IMR-90 (cell line): ENCODE measurements around the gene AGBL1. TPM values are rescaled to one million over a fixed set of nuclear protein-coding genes. Genes with fewer than 3 reads are reported as not detected.

ENCODE experiments used
- ATAC-seq: fragments of 200-7000 bp; cut with Tn5 transposase; 2 replicates; pipeline ENCODE4 v1.9.1; 2020; ENCODE audit warnings: low read depth, mild to moderate bottlenecking, moderate library complexity
- BruUV-seq: library from RNA; stranded (reverse); fragments of 400-500 nt; replicated peaks from 2 replicates; lab custom pipeline; 2021; lab: Mats Ljungman, UMichigan
- CTCF ChIA-PET: fragments of 300-600 bp; formaldehyde crosslinking; extraction: SDS; loops from one replicate; lab custom pipeline; 2021; ENCODE audit warnings: antibody characterized with exemption; lab: Yijun Ruan, JAX
- POLR2A ChIA-PET: fragments of 300-600 bp; sonication (Branson Sonifier 250); formaldehyde crosslinking; loops from one replicate; lab custom pipeline; 2022; ENCODE audit warnings: antibody characterized with exemption; ENCODE audit not compliant: unreplicated experiment; lab: Charles Lee
- DNase-seq: peaks from one replicate; pipeline ENCODE4 v3.0.0; 2013
- H2AFZ ChIP-seq: replicated peaks from 2 replicates; pipeline ENCODE3; 2013; ENCODE audit warnings: low read length, mild to moderate bottlenecking; ENCODE audit not compliant: poor library complexity
- H2AK5ac ChIP-seq: 2 replicates; pipeline ENCODE4 v1.6.1; 2013; ENCODE audit warnings: low read depth, low read length, inconsistent platforms
- H2AK9ac ChIP-seq: replicated peaks from 2 replicates; pipeline ENCODE3; 2013; ENCODE audit warnings: mild to moderate bottlenecking, low read depth, low read length, moderate library complexity; ENCODE audit not compliant: poor library complexity
- H2BK120ac ChIP-seq: 2 replicates; pipeline ENCODE4 v1.6.1; 2013; ENCODE audit warnings: low read depth, low read length, inconsistent platforms
- H2BK15ac ChIP-seq: 3 replicates; pipeline ENCODE4 v1.6.1; 2013; ENCODE audit warnings: low read depth, low read length, inconsistent platforms
- H2BK20ac ChIP-seq: 2 replicates; pipeline ENCODE4 v1.6.1; 2013; ENCODE audit warnings: low read depth, mild to moderate bottlenecking, inconsistent platforms, low read length, moderate library complexity
- H2BK5ac ChIP-seq: 2 replicates; pipeline ENCODE4 v1.6.1; 2013; ENCODE audit warnings: mild to moderate bottlenecking, low read depth, low read length, inconsistent platforms; ENCODE audit not compliant: poor library complexity, severe bottlenecking
- H3K14ac ChIP-seq: replicated peaks from 2 replicates; pipeline ENCODE4 v1.6.1; 2013; ENCODE audit warnings: low read depth, low read length, inconsistent platforms
- H3K18ac ChIP-seq: 2 replicates; pipeline ENCODE4 v1.6.1; 2013; ENCODE audit warnings: low read depth, low read length, control low read depth
- H3K23ac ChIP-seq: 2 replicates; pipeline ENCODE4 v1.6.1; 2013; ENCODE audit warnings: low read depth, low read length, inconsistent platforms
- H3K27ac ChIP-seq: 2 replicates; pipeline ENCODE4 v1.5.1; 2013; ENCODE audit warnings: mild to moderate bottlenecking, control low read depth, low read length; ENCODE audit not compliant: insufficient read depth
- H3K27me3 ChIP-seq: 2 replicates; pipeline ENCODE4 v1.6.1; 2013; ENCODE audit warnings: low read length; ENCODE audit not compliant: control insufficient read depth, insufficient read depth
- H3K36me3 ChIP-seq: 2 replicates; pipeline ENCODE4 v1.6.1; 2013; ENCODE audit warnings: low read length, mixed read lengths; ENCODE audit not compliant: control insufficient read depth, insufficient read depth
- H3K4ac ChIP-seq: 2 replicates; pipeline ENCODE4 v1.6.1; 2013; ENCODE audit warnings: low read depth, low read length, inconsistent platforms
- H3K4me1 ChIP-seq: 2 replicates; pipeline ENCODE4 v1.6.1; 2013; ENCODE audit warnings: low read length, mixed read lengths; ENCODE audit not compliant: control insufficient read depth, insufficient read depth
- H3K4me2 ChIP-seq: 2 replicates; pipeline ENCODE4 v1.6.1; 2013; ENCODE audit warnings: low read depth, mild to moderate bottlenecking, control low read depth, low read length, moderate library complexity
- H3K4me3 ChIP-seq: 2 replicates; pipeline ENCODE4 v1.5.1; 2013; ENCODE audit warnings: low read depth, mild to moderate bottlenecking, control low read depth, low read length, moderate library complexity; ENCODE audit not compliant: insufficient read depth
- H3K56ac ChIP-seq: 2 replicates; pipeline ENCODE4 v1.6.1; 2013; ENCODE audit warnings: low read length, inconsistent platforms; ENCODE audit not compliant: insufficient read depth; ENCODE audit errors: extremely low read depth
- H3K79me1 ChIP-seq, 2 experiments: 2 replicates each; pipeline ENCODE4 v1.6.1; 2013; ENCODE audit warnings: low read length in 2 of 2, inconsistent platforms in 1 of 2, low read depth in 1 of 2
- H3K9ac ChIP-seq: 2 replicates; pipeline ENCODE4 v1.6.1; 2013; ENCODE audit warnings: low read depth, low read length, control low read depth
- H3K9me1 ChIP-seq: 2 replicates; pipeline ENCODE4 v1.6.1; 2013; ENCODE audit warnings: low read length, inconsistent platforms; ENCODE audit not compliant: insufficient read depth
- H3K9me3 ChIP-seq: 2 replicates; pipeline ENCODE4 v1.6.1; 2013; ENCODE audit warnings: low read length; ENCODE audit not compliant: control insufficient read depth, insufficient read depth
- H4K20me1 ChIP-seq: 2 replicates; pipeline ENCODE4 v1.6.1; 2013; ENCODE audit warnings: low read length, inconsistent platforms; ENCODE audit not compliant: insufficient read depth
- H4K5ac ChIP-seq: 2 replicates; pipeline ENCODE4 v1.6.1; 2013; ENCODE audit warnings: mild to moderate bottlenecking, low read depth, low read length, control low read depth
- H4K8ac ChIP-seq, 2 experiments: 2 replicates each; pipeline ENCODE4 v1.6.1; 2013; ENCODE audit warnings: low read depth in 2 of 2, low read length in 2 of 2, control low read depth in 1 of 2, inconsistent platforms in 1 of 2
- H4K91ac ChIP-seq: 2 replicates; pipeline ENCODE4 v1.6.1; 2013; ENCODE audit warnings: low read depth, low read length, inconsistent platforms; ENCODE audit not compliant: insufficient read depth
- BHLHE40 ChIP-seq: fragments of 150-350 bp; IDR thresholded peaks from 2 replicates; pipeline ENCODE4 v1.6.1; 2016; ENCODE audit warnings: mild to moderate bottlenecking, low read depth, low read length
- CEBPB ChIP-seq: IDR thresholded peaks from 2 replicates; pipeline ENCODE4 v1.6.1; 2012; ENCODE audit warnings: low read depth, low read length, improper control_type of control experiment
- CHD1 ChIP-seq: IDR thresholded peaks from 2 replicates; pipeline ENCODE4 v1.6.1; 2012; ENCODE audit warnings: low read depth, low read length, improper control_type of control experiment
- CTCF ChIP-seq: conservative IDR thresholded peaks from 2 replicates; pipeline ENCODE4 v1.5.1; 2012; ENCODE audit warnings: mild to moderate bottlenecking, low read depth, low read length, improper control_type of control experiment
- ELK1 ChIP-seq: fragments of 150-350 bp; IDR thresholded peaks from 2 replicates; pipeline ENCODE4 v1.6.1; 2016; ENCODE audit warnings: low read depth, mild to moderate bottlenecking, low read length, moderate library complexity, borderline replicate concordance
- FOS ChIP-seq: fragments of 150-350 bp; IDR thresholded peaks from 2 replicates; pipeline ENCODE4 v1.6.1; 2016; ENCODE audit warnings: low read depth, low read length
- MAFK ChIP-seq: IDR thresholded peaks from 2 replicates; pipeline ENCODE4 v1.6.1; 2012; ENCODE audit warnings: low read depth, low read length, improper control_type of control experiment
- MAZ ChIP-seq: IDR thresholded peaks from 2 replicates; pipeline ENCODE4 v1.6.1; 2012; ENCODE audit warnings: low read depth, mild to moderate bottlenecking, low read length, improper control_type of control experiment, moderate library complexity, borderline replicate concordance
- MXI1 ChIP-seq: IDR thresholded peaks from 2 replicates; pipeline ENCODE4 v1.6.1; 2012; ENCODE audit warnings: low read depth, mild to moderate bottlenecking, low read length, moderate library complexity, borderline replicate concordance
- NFE2L2 ChIP-seq: fragments of 150-350 bp; IDR thresholded peaks from 2 replicates; pipeline ENCODE4 v1.6.1; 2016; ENCODE audit warnings: low read depth, mild to moderate bottlenecking, low read length
- POLR2A ChIP-seq: IDR thresholded peaks from 2 replicates; pipeline ENCODE4 v1.6.1; 2012; ENCODE audit warnings: mild to moderate bottlenecking, low read depth, low read length
- RAD21 ChIP-seq: IDR thresholded peaks from 2 replicates; pipeline ENCODE4 v1.6.1; 2012; ENCODE audit warnings: low read length, improper control_type of control experiment
- RCOR1 ChIP-seq: IDR thresholded peaks from 2 replicates; pipeline ENCODE4 v1.6.1; 2012; ENCODE audit warnings: mild to moderate bottlenecking, low read length, improper control_type of control experiment; ENCODE audit not compliant: insufficient replicate concordance
- RFX5 ChIP-seq: IDR thresholded peaks from 2 replicates; pipeline ENCODE4 v1.8.0; 2012; ENCODE audit warnings: low read depth, mild to moderate bottlenecking, low read length, moderate library complexity
- SMC3 ChIP-seq: fragments of 150-350 bp; IDR thresholded peaks from 2 replicates; pipeline ENCODE4 v1.6.1; 2016; ENCODE audit warnings: low read depth, mild to moderate bottlenecking, antibody characterized with exemption, low read length, moderate library complexity
- USF2 ChIP-seq: fragments of 150-350 bp; IDR thresholded peaks from 2 replicates; pipeline ENCODE4 v1.6.1; 2017; ENCODE audit warnings: mild to moderate bottlenecking, antibody characterized with exemption, low read length, low read depth
- WGBS, 2 experiments: methylation state at CpG; one replicate each; pipeline versions ENCODE4 v1.1.5 to v1.1.7; 2013; ENCODE audit warnings: missing lambda C conversion rate in 2 of 2; ENCODE audit not compliant: insufficient read length in 1 of 2; ENCODE audit errors: extremely low coverage in 2 of 2; 5-methylcytosine and 5-hydroxymethylcytosine counted together
- dilution Hi-C: fragments of 300-500 bp; cut with HindIII; formaldehyde crosslinking; loops from one replicate; pipeline ENCODE4 v1.14.3; 2018; ENCODE audit warnings: low sequenced_read_pairs; ENCODE audit not compliant: unreplicated experiment
- in situ Hi-C: fragments of 300-500 bp; cut with MboI; formaldehyde crosslinking; loops from 3 replicates; pipeline ENCODE4 v1.14.3; 2019; ENCODE audit warnings: low sequenced_read_pairs, inconsistent platforms, mixed read lengths
- intact Hi-C: fragments of 100-400 bp; cut with micrococcal nuclease; formaldehyde crosslinking; loops from 2 replicates; pipeline ENCODE4 v1.10.0; 2022
- polyA plus RNA-seq, 3 experiments: library from polyadenylated mRNA; depleted of rRNA; stranded (reverse); fragments of >200 nt; gene quantifications; 2 replicates each; pipeline ENCODE4 v1.2.3, GENCODE V29; 2012; ENCODE audit warnings: low replicate concordance in 1 of 3
- total RNA-seq: library from RNA; depleted of rRNA; stranded (reverse); fragments of >200 nt; gene quantifications from 2 replicates; pipeline ENCODE4 v1.2.3, GENCODE V29; 2012

The AGBL1 gene
- total and polyA plus RNA-seq, 2 of the 4 experiments (the other 2 are of a cell fraction): not detected

- dilution Hi-C loops (no loop called here), intact Hi-C loops (no loop called here), in situ Hi-C loops (no loop called here)
- Histone ChIP-seq H3K9me3 (peaks cover 14% of the 10 kb centered on the region), H4K5ac (no peak overlapping the region), H3K23ac (no peak overlapping the region), H3K4me2 (no peak overlapping the region), H3K4ac (no peak overlapping the region), H3K4me1 (no peaks in the 10 kb centered on the region), H3K14ac (no peak overlapping the region), H4K8ac (no peak overlapping the region), H2BK120ac (no peak overlapping the region), H2BK15ac (no peak overlapping the region), H4K91ac (no peak overlapping the region), H3K4me3 (no peak overlapping the region), H3K27me3 (no peaks in the 10 kb centered on the region), H3K79me1 (no peaks in the 10 kb centered on the region), H2AFZ (no peak overlapping the region), H2AK5ac (no peak overlapping the region), H2BK5ac (no peak overlapping the region), H3K36me3 (no peaks in the 10 kb centered on the region), H3K27ac (no peak overlapping the region), H3K9ac (no peak overlapping the region), H3K56ac (no peak overlapping the region), H3K9me1 (no peaks in the 10 kb centered on the region), H4K20me1 (no peaks in the 10 kb centered on the region), H2BK20ac (no peak overlapping the region), H3K18ac (no peak overlapping the region), H2AK9ac (no peak overlapping the region)
- DNase-seq: no peak
- ChIA-PET CTCF (no interaction called here), POLR2A (no interaction called here)
- WGBS, 2 experiments: no CpG with 5 or more reads among the region's 4 CpGs
- no TSS peak for BruUV-seq
- ATAC-seq: no peak
- no peak for TF ChIP-seq MAFK
- TF ChIP-seq CHD1: no peak
- no peak for TF ChIP-seq RCOR1
- TF ChIP-seq POLR2A: no peak
- no peak for TF ChIP-seq BHLHE40
- TF ChIP-seq CTCF: no peak
- TF ChIP-seq ELK1: no peak
- no peak for TF ChIP-seq MAZ
- TF ChIP-seq CEBPB: no peak
- no peak for TF ChIP-seq MXI1
- TF ChIP-seq USF2: no peak
- no peak for TF ChIP-seq SMC3
- TF ChIP-seq NFE2L2: no peak
- no peak for TF ChIP-seq RAD21
- no peak for TF ChIP-seq RFX5
- no peak for TF ChIP-seq FOS
Measured at GRCh38 chr15:86932456-86932855, 852.8 kb downstream of the AGBL1 start.
